GM19452 (cell line): ENCODE results near the gene COL11A2.

Source experiments
- ATAC-seq: cut with Tn5 transposase; IDR thresholded peaks from one replicate; pipeline ENCODE4 v1.9.1; 2021; ENCODE audit not compliant: unreplicated experiment

COL11A2 gene

GRCh38 chr6:33206864-33207551 lies 14.7 kb upstream of the COL11A2 start:
- ATAC-seq: no peak

GRCh38 chr6:33206027-33206863 lies 14.0 kb upstream of the COL11A2 start:
- ATAC-seq: no peak

- ATAC-seq: no peak
Measured at GRCh38 chr6:33205191-33206026, 13.1 kb upstream of the COL11A2 start.

DNA sequence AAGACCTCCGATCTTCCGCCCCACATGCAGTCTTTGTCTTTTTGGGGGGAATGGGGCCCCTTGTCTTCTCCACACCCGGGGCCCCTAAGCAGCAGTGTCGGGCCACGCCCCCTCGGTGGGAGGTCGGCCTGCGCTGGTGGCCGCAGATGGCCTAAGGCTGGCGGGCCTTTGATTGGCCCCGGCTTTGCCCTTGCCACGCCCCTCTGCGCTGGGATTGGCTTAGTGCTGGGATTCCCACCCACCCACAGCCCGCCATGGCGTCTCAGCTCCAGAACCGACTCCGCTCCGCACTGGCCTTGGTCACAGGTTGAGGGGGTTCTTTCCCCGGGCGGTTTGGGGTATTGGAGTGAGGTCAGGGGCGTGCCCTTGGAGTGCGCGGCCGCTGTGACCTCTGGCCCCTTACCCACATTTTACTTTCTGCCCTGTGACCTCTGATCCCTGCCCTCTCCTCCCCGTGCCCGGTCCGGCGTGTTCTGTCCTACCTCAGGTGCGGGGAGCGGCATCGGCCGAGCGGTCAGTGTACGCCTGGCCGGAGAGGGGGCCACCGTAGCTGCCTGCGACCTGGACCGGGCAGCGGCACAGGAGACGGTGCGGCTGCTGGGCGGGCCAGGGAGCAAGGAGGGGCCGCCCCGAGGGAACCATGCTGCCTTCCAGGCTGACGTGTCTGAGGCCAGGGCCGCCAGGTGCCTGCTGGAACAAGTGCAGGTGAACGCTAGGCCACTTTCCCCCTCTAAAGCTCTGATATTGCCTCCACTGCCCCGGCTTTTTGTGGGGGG lies 12.3 kb upstream of the COL11A2 start, which contains the start of gene HSD17B8:
Gene HSD17B8 (plus strand): TSS at position 241 of the 776 bp plus-strand sequence. CDS start 14 bp downstream, at position 255.
- no peak for ATAC-seq

- ATAC-seq: no peak
Measured at GRCh38 chr6:33204165-33204414, 11.8 kb upstream of the COL11A2 start.

DNA sequence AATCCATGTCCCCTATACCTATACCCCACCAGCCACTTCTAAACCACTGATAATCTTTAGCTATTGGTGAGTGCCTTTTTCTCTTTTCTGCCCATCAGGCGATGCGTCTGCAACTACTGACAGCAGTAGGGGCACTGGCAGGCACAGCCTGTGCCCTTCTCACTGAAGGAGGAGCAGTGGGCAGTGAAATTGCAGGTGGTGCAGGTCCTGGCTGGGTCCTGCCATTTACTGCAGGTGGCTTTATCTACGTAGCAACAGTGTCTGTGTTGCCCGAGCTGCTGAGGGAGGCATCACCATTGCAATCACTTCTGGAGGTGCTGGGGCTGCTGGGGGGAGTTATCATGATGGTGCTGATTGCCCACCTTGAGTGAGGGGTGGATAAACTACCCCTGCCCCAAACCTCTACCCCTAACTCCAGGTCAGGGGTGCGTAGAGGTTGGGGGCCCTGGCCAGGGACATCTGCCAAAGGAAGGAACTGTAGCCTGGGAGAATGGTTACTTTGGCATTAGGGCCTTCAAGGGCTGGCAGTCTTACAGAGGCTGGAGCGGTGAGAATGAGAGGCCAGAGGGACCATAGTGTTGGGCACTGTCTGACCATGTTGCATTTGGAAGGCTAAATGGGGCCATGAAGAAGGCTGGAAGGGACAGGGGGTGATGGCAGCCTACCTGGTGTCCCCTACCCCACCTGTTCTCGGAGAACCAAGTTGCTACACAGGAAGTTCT lies 11.3 kb upstream of the COL11A2 start:
- no peak for ATAC-seq

- ATAC-seq: no peak
Measured at GRCh38 chr6:33202799-33203198, 10.5 kb upstream of the COL11A2 start.

GRCh38 chr6:33201935-33202334 lies 9.7 kb upstream of the COL11A2 start:
- ATAC-seq: no peak

- no peak for ATAC-seq
Measured at GRCh38 chr6:33201147-33201545, 8.9 kb upstream of the COL11A2 start.

DNA sequence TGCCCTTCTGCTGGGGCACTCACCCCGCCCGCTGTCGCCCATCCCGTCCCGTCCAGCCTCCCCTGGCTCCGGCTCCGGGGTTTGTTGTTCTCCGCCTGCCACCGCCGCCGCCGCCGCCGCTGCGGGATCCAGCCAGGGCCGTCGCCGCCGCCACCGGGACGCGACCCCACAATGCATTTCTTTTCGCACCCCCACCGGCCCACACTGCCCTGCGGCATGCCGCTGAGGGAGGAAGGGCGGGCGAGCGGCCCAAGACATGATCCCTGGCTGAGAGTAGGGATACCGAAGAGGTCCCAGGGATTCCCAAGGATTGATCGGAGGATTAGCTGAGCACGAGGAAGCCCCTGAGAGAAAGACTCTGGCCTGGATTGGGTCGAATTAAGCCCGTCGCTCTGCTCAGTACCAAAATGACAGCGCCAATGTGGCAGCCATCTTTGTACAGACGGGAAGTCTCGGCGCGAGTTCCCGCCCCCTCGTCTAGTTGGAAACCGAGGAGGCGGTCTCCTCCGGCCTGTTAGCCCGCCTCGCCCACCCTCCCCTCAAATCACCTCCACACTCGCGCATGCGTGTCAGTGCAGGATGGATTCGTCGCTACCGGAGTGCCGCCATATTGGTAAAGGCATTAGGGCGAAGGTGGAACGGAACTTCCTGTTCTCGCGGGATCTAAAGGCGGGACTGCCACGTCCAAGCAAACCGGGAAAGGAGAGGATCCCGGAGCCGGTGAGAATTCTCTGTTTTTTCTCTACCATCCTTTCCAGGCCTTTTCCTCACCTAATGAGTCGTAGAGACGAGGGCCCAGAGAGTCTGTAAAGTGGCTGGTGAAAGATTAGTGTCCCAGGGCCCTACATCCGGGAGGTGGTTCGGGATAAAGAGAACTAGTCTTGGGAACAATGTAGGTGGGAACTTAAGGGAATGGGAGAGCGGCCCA lies 8.2 kb upstream of the COL11A2 start, which contains the start of the genes RXRB and SLC39A7:
Gene RXRB (minus strand): TSS at position 447 of the 928 bp plus-strand sequence. CDS start 189 bp downstream, at position 258.
Gene SLC39A7 (plus strand): TSS at position 649 of the 928 bp plus-strand sequence. CDS start 379 bp downstream, outside the sequence.
- peak; percentile 58 for ATAC-seq

DNA sequence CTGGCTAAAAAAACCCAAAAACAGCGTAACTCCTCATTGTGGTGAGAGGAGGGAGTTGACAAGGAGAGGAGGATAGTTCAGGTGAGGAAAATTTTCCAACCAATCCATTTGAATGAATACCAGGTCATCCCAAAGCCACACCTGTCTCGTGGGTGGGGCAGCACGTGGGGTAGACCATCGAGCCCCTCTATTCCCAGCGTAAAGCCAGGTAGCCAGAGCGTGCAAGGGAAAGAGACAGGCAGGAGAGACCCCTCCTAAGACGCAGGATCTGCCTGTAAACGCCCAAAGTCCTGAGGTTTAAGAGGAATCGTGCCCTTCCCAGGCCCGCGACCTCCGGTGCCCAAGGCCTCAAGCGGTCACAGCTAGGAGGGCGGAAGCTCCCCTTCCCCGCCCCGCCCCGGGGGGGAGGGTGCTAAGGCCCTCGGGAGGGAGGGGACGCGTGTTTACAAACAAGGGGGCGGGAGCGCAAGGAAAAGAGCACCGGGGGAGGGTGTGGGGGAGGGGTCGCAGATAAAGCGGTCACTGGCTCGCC lies 7.5 kb upstream of the COL11A2 start:
- peak; percentile 20 for ATAC-seq

DNA sequence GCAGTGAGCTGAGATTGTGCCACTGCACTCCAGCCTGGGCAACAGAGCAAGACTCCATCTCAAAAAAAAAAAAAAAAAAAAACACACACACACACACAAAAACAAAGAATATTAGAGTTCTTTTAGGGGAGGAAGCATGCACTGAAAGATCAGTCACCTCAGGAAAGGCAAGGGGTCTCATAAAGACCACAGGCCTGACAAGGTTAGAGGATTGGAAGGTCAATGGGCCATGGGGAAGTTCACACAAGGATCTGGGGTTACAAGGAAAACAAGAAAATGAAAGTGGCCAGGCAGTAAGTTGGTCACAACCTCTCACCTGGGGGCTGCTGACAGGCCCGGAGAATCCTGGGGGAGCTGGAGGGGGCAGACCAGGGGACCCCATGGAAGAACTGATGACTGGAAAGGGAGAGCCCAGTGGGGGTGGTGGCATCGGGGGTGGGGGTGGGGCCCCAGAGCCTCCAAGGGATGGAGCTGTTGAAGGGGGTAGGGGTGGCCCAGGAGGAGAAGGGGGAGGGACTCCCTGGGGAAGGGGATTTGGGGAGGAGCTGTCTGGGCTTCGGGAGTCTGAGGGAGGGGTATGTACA lies 6.7 kb upstream of the COL11A2 start:
- ATAC-seq: no peak

DNA sequence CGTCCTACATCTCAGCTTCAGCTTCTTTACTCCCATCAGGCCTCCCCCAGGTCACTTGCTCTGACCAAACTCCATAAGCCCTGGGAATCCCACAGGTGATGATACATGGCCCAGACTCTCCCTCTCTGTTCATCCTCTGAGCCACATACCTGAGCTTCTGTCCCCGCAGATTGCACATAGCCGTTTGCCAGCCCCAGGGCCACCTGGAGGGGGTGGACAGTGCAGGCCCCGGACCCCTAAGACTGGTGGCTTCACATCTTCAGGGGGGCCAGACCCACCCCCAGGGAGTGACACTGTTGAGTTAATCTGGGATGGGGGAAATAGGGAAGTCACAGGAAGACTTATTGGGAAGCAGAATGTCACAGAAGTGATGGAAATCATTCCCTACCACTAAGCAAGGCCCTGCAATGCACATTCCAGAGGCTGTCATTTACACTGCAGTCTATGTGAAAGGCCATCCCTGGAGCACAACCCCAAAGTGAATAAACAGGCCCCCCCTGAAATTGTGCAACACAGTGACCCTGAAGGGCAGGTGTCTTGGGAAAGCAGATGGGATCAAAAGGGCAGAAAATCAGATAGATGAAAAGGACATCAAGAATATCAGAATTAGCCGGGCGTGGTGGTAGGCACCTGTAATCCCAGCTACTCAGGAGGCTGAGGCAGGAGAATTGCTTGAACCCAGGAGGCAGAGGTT lies 6.0 kb upstream of the COL11A2 start:
- ATAC-seq: no peak

DNA sequence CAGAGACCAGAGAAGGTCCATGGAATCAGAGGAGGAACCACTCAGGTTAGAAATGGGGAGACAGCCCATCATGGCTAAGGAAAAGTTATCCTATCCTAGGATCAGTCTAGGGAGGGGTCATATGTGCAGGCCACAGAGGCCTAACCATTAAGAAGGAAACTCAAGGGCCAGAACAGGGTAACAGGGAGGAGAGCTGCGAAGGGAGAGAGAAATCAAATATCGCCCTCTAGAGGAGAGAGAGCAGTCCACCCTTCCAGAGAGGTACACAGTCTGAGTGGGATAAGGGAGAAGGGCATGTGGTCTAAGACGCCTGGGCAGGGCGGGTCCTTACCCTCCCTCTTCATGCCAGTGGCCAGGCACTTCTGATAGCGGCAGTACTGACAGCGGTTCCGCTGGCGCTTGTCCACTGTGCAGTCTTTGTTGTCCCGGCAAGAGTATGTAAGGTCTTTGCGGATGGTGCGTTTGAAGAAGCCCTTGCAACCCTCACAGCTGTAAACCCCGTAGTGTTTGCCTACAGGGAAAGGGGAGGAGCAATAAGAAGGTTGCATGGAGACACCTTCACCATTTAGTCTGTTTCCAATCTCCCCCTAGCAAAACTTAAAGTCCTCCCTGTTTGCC lies 5.3 kb upstream of the COL11A2 start:
- ATAC-seq: no peak

DNA sequence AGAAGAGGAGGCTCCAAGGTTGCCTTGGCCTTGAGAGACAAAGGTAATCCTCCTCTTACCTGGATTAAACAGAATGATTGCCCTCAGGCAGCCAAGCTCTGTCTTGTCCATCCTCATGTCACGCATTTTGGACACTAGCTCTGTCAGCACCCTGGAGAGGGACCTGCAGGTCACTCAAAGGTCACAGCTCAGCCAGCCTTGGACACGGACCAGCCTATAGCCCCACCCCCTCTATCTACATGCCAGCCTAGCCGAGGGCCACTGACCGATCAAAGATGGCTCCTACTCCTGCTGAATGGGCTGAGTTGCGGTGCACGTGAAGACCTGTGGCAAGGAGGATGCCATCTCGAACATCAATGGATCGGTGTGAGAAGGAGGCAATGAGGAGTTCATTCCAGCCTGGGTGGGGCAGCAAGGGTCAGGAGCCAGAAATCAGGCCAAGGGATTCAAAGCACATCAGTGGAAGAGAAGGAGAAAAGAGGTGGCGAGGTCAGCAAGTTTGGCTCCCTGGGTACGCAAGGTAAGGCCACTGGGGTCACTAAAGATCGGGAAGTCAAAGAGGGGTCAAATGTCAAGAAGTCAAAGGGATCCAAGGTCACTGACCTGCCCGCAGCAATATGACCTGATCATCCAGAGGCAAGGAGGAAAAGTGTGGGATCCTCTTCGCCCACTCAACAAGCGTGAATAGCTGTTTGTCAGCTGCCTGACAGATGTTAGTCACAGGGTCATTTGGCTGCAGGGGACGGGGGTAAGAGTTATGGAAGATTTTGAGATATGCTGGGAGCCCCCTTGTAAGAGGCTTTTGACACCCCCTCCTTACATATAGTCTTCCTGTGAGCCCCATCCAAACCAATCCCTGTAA lies 3.3 kb upstream of the COL11A2 start:
- no peak for ATAC-seq

GRCh38 chr6:33194431-33194979 lies 2.2 kb upstream of the COL11A2 start:
- no peak for ATAC-seq
